GM23248 (cell line): ENCODE results near the gene ZNF160.

ENCODE experiments used
- EZH2 ChIP-seq: fragments of 200-600 bp; sonication (generic); IDR thresholded peaks from 2 replicates; pipeline ENCODE4 v1.6.1; 2018; ENCODE audit warnings: antibody characterized with exemption, mild to moderate bottlenecking; ENCODE audit not compliant: insufficient read depth, poor library complexity, severe bottlenecking
- EZH2phosphoT487 ChIP-seq: fragments of 200-600 bp; sonication (generic); IDR thresholded peaks from 2 replicates; pipeline ENCODE4 v1.6.1; 2018; ENCODE audit warnings: antibody characterized with exemption, moderate library complexity, mild to moderate bottlenecking, low read depth; ENCODE audit not compliant: insufficient read depth

DNA sequence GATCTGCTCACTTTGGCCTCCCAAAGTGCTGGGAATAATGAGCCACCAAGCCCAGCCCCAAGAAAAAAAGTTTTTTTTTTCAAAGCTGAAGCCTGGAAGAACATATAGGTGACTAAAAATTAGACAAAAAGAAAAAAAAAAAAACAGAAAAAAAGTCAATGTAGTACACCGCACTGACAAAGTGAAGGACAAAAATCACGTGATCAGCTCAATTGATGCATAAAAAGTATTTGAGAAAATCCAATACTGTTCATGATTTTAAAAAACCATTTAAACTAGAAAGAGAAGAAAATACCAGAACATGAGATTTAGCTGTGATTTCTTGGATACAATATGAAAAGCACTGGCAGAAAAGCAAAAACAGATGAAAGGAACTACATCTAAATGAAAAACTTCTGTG, 69.2 kb downstream of the ZNF160 start:
- TF ChIP-seq EZH2 (no peak), EZH2phosphoT487 (no peak)
